Measurements from ENCODE around the gene AOX1. TPM values are rescaled to one million over a fixed set of nuclear protein-coding genes. Genes with fewer than 3 reads are reported as not detected.
"Not testable (repeated sequence)": the region's sequence is repeated elsewhere in the genome, so short reads cannot be mapped to it uniquely, and the experiment has no call there.

The AOX1 gene
- total RNA-seq, 2 experiments from 2014 or later: 0.45 to 0.79 TPM

DNA sequence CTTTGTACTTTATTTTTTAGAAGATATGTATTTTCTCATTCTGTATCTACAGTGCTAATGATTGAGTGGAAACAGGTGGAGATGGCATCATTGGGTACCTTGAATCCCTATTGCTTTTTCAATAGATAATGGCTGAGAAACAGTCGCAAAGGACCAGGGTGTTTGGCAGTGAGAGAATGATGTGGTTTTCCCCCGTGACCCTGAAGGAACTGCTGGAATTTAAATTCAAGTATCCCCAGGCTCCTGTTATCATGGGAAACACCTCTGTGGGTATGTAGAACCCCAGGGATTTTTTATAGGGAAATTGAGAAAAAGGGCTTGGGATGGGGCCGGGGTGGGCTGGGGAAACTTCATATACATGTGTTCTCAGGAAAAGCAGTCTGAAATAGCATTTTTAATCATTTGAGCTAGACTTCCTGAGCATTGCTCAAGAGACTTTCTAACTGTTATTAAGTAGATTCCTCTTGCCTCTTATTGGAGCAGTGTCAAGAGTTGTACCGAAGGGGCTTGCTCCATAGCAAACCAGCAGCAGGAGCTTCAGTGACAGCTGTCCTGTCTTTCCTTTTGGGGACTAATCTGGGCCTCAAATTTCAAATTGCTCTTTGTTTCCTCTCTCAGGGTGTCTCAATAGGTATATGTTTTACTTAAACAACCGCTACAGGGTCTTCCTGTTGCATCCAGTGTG, 18.9 kb downstream of the AOX1 start:
- Mint-ChIP-seq H3K4me3 (no peak overlapping the region), H3K9me3 (peaks cover 8% of the 10 kb centered on the region), H3K4me1 (ENCODE audit: low read depth) (no peaks in the 10 kb centered on the region), H3K36me3 (ENCODE audit: low read depth) (peaks cover 2% of the 10 kb centered on the region), H3K27ac (no peak overlapping the region), H3K27me3 (ENCODE audit: low read depth) (peaks cover 10% of the 10 kb centered on the region)
- DNase-seq: no peak
- intact Hi-C loops (cut with micrococcal nuclease): no loop called here
- CTCF ChIA-PET: interaction anchor here (1.1 kb wide), 1 partner anchor 10 kb away, joined by 4 read pairs; no protein-coding TSS in a partner anchor

GRCh38 chr2:200608341-200609027, 22.7 kb downstream of the AOX1 start:
- CTCF ChIA-PET: interaction anchor here (0.7 kb wide), 1 partner anchor 243 kb away, joined by 3 read pairs; no protein-coding TSS in a partner anchor

DNA sequence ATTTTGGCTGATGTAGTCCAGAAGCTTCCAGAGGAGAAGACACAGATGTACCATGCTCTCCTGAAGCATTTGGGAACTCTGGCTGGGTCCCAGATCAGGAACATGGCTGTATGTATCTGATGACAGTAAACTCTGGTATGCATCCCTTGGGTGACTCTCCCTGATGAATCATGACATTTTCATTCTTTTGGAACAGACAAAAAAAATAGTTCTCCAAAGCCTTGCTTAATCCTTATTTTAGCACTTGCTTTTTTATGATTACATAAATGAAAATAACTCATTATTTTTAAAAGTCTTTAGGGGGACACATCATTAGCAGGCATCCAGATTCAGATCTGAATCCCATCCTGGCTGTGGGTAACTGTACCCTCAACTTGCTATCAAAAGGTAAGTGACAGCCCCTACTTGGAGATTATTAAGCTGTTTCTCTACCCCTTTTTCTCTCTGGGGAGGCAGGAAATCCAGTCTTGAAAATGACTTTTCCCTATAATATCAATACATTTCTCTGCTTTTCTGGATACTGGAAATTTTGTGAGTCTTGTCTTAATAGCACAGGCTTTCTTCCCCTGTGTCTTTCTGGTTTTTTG, 23.3 kb downstream of the AOX1 start:
- H3K27ac Mint-ChIP-seq: no peak overlapping the region
- intact Hi-C loops (cut with micrococcal nuclease): no loop called here
- no peak for DNase-seq
- CTCF ChIA-PET: interaction anchor here (0.7 kb wide), 1 partner anchor 244 kb away, joined by 3 read pairs; no protein-coding TSS in a partner anchor
- H3K4me3 Mint-ChIP-seq: no peak overlapping the region
- H3K9me3 Mint-ChIP-seq: peaks cover 8% of the 10 kb centered on the region
- peaks cover 2% of the 10 kb centered on the region for H3K36me3 Mint-ChIP-seq (ENCODE audit: low read depth)
- H3K4me1 Mint-ChIP-seq (ENCODE audit: low read depth): peaks cover 2% of the 10 kb centered on the region
- H3K27me3 Mint-ChIP-seq (ENCODE audit: low read depth): peaks cover 15% of the 10 kb centered on the region

More at GRCh38 chr2:200608341-200609027, 22.7 kb downstream of the AOX1 start:
- peaks cover 2% of the 10 kb centered on the region for H3K36me3 Mint-ChIP-seq (ENCODE audit: low read depth)
- no peak for DNase-seq
- H3K9me3 Mint-ChIP-seq: peaks cover 8% of the 10 kb centered on the region
- no peak overlapping the region for H3K4me3 Mint-ChIP-seq
- peaks cover 15% of the 10 kb centered on the region for H3K27me3 Mint-ChIP-seq (ENCODE audit: low read depth)
- peaks cover 2% of the 10 kb centered on the region for H3K4me1 Mint-ChIP-seq (ENCODE audit: low read depth)
- intact Hi-C loops (cut with micrococcal nuclease): no loop called here
- no peak overlapping the region for H3K27ac Mint-ChIP-seq

GRCh38 chr2:200610217-200610616, 24.4 kb downstream of the AOX1 start:
- H3K4me1 Mint-ChIP-seq (ENCODE audit: low read depth); CTCF ChIA-PET; H3K36me3 Mint-ChIP-seq (ENCODE audit: low read depth); H3K9me3 Mint-ChIP-seq; H3K27ac Mint-ChIP-seq; H3K4me3 Mint-ChIP-seq: not testable (repeated sequence)
- intact Hi-C loops (cut with micrococcal nuclease): loop anchor here (1.0 kb wide), 2 partner anchors 32 to 93 kb away; no protein-coding TSS in a partner anchor
- peaks cover 15% of the 10 kb centered on the region for H3K27me3 Mint-ChIP-seq (ENCODE audit: low read depth)
- peak; percentile 40 for DNase-seq

DNA sequence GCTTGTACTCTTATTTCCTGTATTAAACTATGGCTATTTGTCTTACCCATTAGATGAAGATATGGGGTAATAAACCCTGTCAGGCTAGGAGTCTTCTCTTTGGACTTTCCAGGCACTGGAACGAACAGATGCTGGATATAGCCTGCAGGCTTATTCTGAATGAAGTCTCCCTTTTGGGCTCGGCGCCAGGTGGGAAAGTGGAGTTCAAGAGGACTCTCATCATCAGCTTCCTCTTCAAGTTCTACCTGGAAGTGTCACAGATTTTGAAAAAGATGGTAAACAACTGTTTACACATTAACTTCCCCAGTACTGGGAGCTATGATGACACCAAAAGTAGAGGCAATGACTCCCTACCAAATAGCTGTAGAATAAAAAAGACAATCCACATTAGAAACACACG, 27.9 kb downstream of the AOX1 start:
- H3K27ac Mint-ChIP-seq: no peak overlapping the region
- no peaks in the 10 kb centered on the region for H3K36me3 Mint-ChIP-seq (ENCODE audit: low read depth)
- H3K27me3 Mint-ChIP-seq (ENCODE audit: low read depth): peaks cover 7% of the 10 kb centered on the region
- peaks cover 11% of the 10 kb centered on the region for H3K4me1 Mint-ChIP-seq (ENCODE audit: low read depth)
- no peaks in the 10 kb centered on the region for H3K9me3 Mint-ChIP-seq
- DNase-seq: no peak
- CTCF ChIA-PET: interaction anchor here (0.8 to 1.1 kb wide), 2 partner anchors 27 to 106 kb away, joined by 3 read pairs; no protein-coding TSS in a partner anchor
- intact Hi-C loops (cut with micrococcal nuclease): no loop called here
- H3K4me3 Mint-ChIP-seq: no peak overlapping the region

DNA sequence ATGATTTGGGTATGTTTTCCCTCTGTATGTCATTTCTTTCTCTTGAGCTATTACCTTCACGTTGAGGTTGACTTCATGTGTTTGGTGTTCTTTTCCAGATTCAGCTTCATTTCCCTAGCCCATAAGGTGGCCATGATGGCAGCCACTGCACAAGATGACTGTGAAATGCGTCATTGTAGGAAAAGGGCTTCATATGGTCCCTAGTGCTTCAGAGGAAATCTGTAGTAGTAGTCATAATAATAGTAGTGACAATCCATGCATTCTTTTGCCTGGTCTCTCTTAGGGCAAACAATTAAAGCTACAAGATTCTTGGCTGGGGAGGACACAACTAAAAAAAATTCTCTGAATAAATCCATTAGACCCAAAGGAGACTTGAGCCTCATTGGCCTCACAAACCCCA, 28.4 kb downstream of the AOX1 start:
- H3K4me1 Mint-ChIP-seq (ENCODE audit: low read depth): peaks cover 12% of the 10 kb centered on the region
- intact Hi-C loops (cut with micrococcal nuclease): no loop called here
- no peaks in the 10 kb centered on the region for H3K36me3 Mint-ChIP-seq (ENCODE audit: low read depth)
- H3K27ac Mint-ChIP-seq: no peak overlapping the region
- CTCF ChIA-PET: interaction anchor here (0.8 to 1.2 kb wide), 4 partner anchors 10 to 106 kb away, joined by 3 to 5 read pairs (median 4); no protein-coding TSS in a partner anchor
- H3K9me3 Mint-ChIP-seq: no peaks in the 10 kb centered on the region
- no peak for DNase-seq
- H3K27me3 Mint-ChIP-seq (ENCODE audit: low read depth): peaks cover 7% of the 10 kb centered on the region
- no peak overlapping the region for H3K4me3 Mint-ChIP-seq

DNA sequence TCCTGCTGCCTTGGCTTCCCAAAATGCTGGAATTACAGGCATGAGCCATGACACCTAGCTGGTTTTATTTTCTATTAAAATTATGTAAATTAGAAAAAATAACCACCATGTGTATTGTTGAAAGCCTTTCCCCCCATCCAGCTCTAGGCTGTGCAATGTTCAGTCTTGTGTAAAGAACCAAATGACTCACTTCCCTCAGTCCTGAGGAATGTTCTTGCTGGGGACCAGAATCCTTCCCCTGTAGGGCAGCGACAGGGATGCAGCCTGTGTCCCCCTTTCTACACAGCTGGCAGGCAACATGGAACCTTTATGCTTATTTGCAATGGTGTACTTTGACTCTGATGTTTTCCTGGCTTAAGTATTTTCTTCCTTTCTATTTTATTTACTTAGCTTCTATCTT, 29.4 kb downstream of the AOX1 start:
- Mint-ChIP-seq H3K4me3 (no peak overlapping the region), H3K9me3 (no peaks in the 10 kb centered on the region), H3K36me3 (ENCODE audit: low read depth) (no peaks in the 10 kb centered on the region), H3K4me1 (ENCODE audit: low read depth) (peaks cover 10% of the 10 kb centered on the region), H3K27me3 (ENCODE audit: low read depth) (peaks cover 4% of the 10 kb centered on the region), H3K27ac (no peak overlapping the region)
- no peak for DNase-seq
- CTCF ChIA-PET: interaction anchor here (1.1 to 1.2 kb wide), 3 partner anchors 11 to 88 kb away, joined by 4 to 5 read pairs (median 4); no protein-coding TSS in a partner anchor
- intact Hi-C loops (cut with micrococcal nuclease): loop anchor here (5.0 kb wide), 1 partner anchor 197 kb away; the partner anchor contains the start of gene BZW1

DNA sequence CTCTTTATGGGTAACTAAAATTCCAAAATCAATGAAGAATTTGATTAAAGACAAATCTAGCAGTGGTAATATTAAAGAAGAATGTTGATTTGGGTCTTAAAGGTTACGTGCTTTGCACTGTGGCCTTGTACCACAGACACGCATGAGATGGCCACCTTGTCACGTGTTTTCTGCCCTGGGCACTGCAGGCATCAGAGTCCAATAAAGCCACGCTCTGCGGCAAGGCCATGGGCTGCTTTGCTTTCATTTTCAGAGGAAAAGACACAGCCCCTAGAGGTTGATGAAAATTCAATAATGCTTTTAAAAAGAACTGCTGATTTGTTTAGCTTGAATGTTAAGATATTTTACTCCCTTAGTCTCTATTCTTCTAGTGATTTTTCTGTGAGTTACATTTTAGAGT, 30.4 kb downstream of the AOX1 start:
- CTCF ChIA-PET: interaction anchor here (1.1 kb wide), 1 partner anchor 40 kb away, joined by 4 read pairs; no protein-coding TSS in a partner anchor
- no peaks in the 10 kb centered on the region for H3K9me3 Mint-ChIP-seq
- intact Hi-C loops (cut with micrococcal nuclease): loop anchor here (5.0 kb wide), 1 partner anchor 196 kb away; the partner anchor contains the start of gene BZW1
- no peak overlapping the region for H3K4me3 Mint-ChIP-seq
- H3K36me3 Mint-ChIP-seq (ENCODE audit: low read depth): no peaks in the 10 kb centered on the region
- no peak overlapping the region for H3K27ac Mint-ChIP-seq
- DNase-seq: no peak
- peaks cover 10% of the 10 kb centered on the region for H3K4me1 Mint-ChIP-seq (ENCODE audit: low read depth)
- H3K27me3 Mint-ChIP-seq (ENCODE audit: low read depth): peaks cover 4% of the 10 kb centered on the region

DNA sequence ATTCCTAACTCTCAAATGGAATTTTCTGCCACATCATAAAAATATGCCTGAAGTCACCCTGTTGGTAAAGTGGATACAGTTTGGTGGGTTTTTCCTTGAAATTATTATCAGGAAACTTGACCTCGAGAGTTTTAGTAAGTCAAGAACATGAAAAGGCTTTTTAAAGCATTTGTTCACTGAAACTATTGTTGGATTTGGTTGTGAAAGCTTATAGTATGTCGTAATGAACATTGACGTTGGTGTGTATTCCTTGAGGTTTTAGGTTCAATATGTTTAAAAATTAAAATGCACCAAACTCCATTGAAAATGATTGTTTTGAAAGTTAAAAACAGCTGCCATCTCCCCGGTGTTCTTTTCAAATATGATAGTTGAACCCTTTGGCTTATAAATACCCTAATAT, 30.8 kb downstream of the AOX1 start:
- no peak overlapping the region for H3K27ac Mint-ChIP-seq
- H3K27me3 Mint-ChIP-seq (ENCODE audit: low read depth): peaks cover 4% of the 10 kb centered on the region
- CTCF ChIA-PET: no interaction called here
- intact Hi-C loops (cut with micrococcal nuclease): loop anchor here (5.0 kb wide), 1 partner anchor 196 kb away; the partner anchor contains the start of gene BZW1
- H3K9me3 Mint-ChIP-seq: no peaks in the 10 kb centered on the region
- peaks cover 10% of the 10 kb centered on the region for H3K4me1 Mint-ChIP-seq (ENCODE audit: low read depth)
- no peak for DNase-seq
- no peak overlapping the region for H3K4me3 Mint-ChIP-seq
- no peaks in the 10 kb centered on the region for H3K36me3 Mint-ChIP-seq (ENCODE audit: low read depth)

GRCh38 chr2:200617156-200618053, 31.6 kb downstream of the AOX1 start:
- H3K27ac Mint-ChIP-seq: no peak overlapping the region
- CTCF ChIA-PET: no interaction called here
- H3K36me3 Mint-ChIP-seq (ENCODE audit: low read depth): no peaks in the 10 kb centered on the region
- H3K4me3 Mint-ChIP-seq: no peak overlapping the region
- peaks cover 10% of the 10 kb centered on the region for H3K4me1 Mint-ChIP-seq (ENCODE audit: low read depth)
- no peaks in the 10 kb centered on the region for H3K9me3 Mint-ChIP-seq
- no peaks in the 10 kb centered on the region for H3K27me3 Mint-ChIP-seq (ENCODE audit: low read depth)
- DNase-seq: no peak
- intact Hi-C loops (cut with micrococcal nuclease): loop anchor here (1.0 to 5.0 kb wide), 4 partner anchors 85 to 195 kb away; partner anchors contain the start of gene BZW1

GRCh38 chr2:200618054-200618419, 32.2 kb downstream of the AOX1 start:
- H3K4me3 Mint-ChIP-seq: no peak overlapping the region
- H3K36me3 Mint-ChIP-seq (ENCODE audit: low read depth): no peaks in the 10 kb centered on the region
- H3K4me1 Mint-ChIP-seq (ENCODE audit: low read depth): peaks cover 10% of the 10 kb centered on the region
- no peaks in the 10 kb centered on the region for H3K9me3 Mint-ChIP-seq
- intact Hi-C loops (cut with micrococcal nuclease): loop anchor here (1.0 to 5.0 kb wide), 4 partner anchors 85 to 194 kb away; partner anchors contain the start of gene BZW1
- CTCF ChIA-PET: no interaction called here
- no peak overlapping the region for H3K27ac Mint-ChIP-seq
- H3K27me3 Mint-ChIP-seq (ENCODE audit: low read depth): no peaks in the 10 kb centered on the region
- DNase-seq: no peak
